IPS-11a (cell line): ENCODE measurements around the gene AMBRA1.

Source experiments
- H3K4me3 ChIP-seq: one replicate; pipeline ENCODE4 v1.5.1; 2013; ENCODE audit warnings: low read depth, low read length, control low read depth

The AMBRA1 gene

GRCh38 chr11:46413760-46414465 is 179.9 kb downstream of the AMBRA1 start:
- no peak overlapping the region for H3K4me3 ChIP-seq

DNA sequence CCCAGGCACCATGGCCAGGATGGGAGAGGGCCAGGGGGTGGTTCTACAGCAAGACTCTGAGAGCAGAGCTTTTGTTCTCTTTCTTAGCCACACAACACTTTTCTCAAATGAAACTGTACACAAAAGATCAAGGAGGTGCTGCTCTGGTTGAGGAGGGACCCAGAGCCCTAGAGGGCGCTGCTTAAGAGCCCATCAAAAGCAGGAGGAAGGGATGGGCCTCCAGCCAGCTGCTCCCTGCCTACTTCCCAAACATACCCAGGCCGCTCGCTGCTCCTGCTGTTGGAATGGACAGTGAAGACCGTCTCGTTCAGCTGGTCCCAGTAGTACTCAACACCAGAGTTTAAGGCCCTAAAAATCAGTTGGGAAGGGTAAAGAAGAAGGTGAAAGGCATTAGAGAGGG is 183.8 kb downstream of the AMBRA1 start:
- H3K4me3 ChIP-seq = no peak overlapping the region

DNA sequence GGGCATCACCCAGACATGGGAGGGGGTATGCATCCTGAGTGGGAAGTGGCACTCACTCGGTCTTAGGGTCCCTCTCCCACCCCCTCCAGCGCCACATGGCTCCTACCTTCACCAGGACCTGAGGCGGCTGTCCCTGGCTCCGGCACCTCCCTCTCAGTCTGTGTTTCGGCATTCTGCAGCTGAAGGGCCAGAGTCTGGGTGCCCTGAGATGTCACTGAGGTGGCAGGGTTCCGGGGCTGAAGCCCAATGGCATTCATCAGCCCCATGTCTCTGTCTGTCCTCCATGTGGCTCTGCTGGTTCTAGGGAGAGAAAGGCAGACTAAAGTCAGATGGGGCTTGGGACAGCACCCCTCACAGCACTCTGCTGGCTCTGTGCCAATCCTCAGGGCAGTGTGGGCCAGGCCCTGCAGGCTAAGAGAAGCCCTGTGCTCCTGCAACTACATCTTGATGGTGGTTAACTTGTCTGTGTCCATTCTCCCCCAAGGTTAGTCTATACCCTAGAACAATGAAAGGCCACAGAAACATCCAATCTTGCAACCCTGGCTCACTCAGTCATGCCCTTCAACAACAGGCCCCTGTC is 185.3 kb downstream of the AMBRA1 start:
- H3K4me3 ChIP-seq = no peak overlapping the region

GRCh38 chr11:46407635-46408034 is 186.2 kb downstream of the AMBRA1 start:
- H3K4me3 ChIP-seq = no peak overlapping the region

DNA sequence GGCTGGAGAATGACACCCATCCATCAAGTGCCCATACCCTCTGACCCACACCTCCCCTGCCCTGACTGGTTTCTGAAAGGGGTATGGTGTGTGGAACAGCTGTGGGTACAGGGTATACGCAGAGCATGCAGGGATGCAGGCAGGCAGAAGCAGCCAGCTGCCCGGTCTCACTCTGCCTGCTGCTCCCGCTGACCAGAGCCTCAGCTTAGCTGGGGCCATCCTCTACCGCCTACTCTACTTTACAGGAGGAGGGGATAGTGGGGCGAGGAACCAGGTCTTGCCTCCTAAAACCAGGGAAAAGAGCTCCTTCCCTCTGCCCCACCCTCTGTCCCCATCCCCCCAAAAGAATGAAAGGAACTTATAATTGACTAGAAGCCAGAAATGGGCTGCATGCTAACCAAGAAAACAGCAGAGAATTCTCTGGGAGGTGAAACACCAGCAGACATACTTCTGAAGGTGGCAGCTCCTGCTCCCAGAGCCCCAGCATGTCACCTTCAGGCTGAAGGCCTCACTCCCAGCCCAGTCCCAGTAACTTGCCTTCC is 189.3 kb downstream of the AMBRA1 start:
- no peak overlapping the region for H3K4me3 ChIP-seq

DNA sequence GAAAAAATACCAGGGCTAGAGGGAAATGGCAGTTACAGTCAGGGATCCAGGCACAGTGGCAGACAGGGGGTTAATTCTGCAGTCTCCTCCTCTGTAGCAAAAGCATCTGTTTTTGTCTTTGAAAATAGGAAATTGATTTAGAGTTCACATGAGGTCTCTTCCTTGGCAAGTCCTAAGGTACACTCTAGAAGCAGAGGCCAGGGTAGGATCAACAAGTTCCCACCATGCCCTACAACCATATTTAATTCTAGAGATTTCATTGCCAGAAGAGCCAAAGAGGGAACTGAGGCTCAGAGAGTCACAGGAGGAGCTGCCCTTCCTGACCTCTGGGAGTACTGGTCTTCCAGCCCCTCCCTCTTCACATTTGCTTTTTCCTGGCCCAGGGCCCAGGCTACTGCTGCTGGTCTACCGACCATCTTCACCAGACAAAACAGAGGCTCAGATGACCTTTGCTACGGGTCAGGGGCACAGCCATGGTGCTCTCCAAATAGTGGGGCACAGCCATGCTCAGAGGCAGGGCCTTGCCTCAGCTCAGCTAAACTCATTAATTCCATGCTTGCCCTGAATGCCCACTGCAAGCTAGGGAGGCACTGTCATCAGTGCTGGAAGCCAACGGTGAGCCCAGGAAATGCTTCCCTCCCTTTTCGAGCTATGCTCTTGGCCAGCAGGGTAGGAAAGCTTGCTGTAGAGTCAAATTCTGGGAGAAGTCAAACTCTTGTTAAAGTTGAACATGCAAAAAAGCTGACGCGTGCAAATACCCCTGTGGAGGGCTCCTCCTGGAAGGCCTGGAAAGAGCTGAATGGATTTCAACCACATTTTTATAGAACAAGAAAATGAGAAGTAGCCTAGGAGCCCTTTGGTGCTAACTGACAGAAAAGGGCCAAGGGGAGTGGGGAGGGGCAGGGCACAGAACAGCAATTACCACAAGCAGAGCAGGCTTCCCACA is 190.6 kb downstream of the AMBRA1 start:
- no peak overlapping the region for H3K4me3 ChIP-seq

DNA sequence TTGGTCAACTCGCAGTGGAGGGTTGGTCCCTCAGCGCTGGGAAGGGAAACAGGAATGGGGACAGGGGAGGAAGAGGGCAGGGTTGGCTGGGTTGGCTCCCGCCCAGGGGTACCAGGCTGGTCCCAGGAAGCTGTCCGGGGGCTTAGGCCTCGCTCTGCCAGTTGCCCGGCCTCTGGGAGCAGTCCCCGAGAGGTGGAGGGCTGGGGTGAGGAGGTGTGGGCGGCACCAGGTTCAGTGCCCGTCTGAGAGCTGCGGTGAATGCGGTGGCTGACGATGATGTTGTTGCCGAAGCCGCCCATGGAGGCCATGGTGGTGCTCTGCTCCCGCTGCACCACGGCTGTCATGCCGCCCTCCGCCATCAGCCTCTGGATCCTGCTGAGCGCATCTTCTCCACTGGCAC is 196.3 kb downstream of the AMBRA1 start:
- H3K4me3 ChIP-seq = no peak overlapping the region

DNA sequence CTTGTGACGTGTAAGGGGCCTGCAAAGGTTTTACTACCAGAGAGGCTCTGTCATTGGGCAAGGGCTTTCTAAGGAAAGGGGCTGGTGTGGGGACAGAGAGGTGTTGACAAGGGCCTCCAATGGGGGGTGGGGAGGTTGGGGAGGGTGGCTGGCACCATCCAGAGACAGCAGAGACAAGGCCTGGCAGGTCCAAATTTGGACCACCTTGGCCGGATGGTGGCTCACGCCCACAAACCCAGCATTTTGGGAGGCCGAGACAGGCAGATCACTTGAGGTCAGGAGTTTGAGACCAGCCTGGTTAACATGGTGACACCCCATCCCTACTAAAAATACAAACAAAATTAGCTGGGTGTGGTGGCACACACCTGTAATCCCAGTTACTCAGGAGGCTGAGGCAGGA is 200.1 kb downstream of the AMBRA1 start:
- H3K4me3 ChIP-seq = no peak overlapping the region

GRCh38 chr11:46393231-46393616 is 200.6 kb downstream of the AMBRA1 start:
- peak overlapping the region; percentile 14 for H3K4me3 ChIP-seq

DNA sequence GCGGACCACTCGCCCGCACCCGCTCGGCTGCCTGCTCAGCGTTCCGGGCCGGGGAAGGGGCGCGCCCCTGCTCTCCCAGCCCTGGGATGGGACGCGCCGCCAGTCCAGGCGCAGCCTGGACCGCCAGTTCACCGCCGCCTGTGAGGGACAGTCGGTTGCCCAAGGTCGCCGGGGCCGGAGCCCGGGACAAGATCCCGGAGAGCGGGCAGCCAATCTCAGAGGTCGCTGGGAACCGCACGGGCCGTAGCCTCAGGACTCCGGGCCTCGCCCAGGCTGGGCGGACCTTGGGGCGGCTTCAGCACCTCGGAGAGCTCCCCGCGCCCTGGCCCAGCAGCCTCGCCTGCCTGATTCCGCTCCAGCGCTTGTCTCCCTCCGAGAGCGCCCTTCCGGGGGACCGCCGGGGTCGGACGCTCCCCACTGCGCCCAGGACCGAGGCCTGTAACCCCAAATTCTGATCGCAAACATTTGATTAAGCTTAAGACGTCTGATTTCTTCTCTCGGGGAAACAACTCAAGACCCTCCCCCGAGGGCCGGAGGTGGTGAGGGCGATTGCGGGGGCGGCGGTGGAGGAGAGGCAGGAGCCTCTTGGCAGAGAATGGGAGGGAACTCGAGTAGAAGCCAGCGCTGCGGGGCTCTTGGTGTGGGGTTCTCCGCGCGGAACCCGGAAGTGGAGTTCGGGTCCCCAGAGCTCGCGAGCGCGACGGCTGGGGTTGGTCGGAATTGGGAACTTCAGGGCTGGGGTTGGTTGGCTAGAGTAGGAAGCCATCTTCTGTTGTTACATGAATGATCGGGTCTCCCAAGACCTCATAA is 201.2 kb downstream of the AMBRA1 start:
- peak overlapping the region; percentile 48 for H3K4me3 ChIP-seq

DNA sequence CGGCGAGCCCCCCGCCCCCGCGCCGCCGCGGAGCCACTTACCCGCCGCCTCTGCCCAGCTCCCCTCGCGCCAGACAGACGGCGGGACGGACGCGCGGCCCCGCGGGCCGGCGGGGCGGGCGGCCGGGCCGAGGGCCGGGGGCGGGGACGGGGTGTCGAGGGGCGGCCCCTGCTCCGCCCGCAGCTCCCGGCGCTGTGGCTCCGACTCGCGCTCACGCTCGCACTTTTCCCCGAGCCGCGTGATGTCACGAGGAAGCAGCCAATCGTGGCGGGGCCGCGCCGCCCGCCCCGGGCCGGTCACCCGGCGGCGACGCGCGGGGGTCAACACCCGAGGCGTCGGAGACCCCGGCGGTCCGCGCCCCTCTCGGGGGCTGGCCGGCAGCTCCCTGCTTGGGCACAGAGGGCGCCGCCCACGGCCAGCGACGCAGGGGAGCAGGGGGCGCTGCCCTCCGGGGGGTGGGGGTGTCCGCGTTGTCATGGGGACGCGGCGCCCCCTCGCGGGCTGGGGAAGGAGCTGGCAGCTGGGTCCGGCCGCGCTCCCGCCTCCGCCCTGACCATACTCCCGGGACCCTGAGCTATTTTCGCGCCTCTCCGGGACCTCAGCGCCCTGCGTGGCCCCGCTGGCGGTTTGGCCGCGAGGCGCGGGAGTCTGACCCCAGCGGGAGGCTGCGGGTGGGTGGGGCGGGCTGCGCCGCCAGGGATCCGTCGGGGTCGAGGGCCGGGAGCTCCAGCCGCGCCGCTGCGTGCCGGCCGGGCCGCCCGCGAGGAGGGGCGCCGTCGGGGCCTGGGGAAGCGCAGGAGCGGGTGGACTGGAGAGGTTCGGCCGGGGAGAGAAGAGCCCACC is 202.0 kb downstream of the AMBRA1 start, which contains the start of gene CHRM4:
TSS of gene CHRM4 (minus strand) at position 199 of the 843 bp plus-strand sequence. CDS start 5,219 bp downstream, outside the sequence.
- peak within 1 kb of the TSS; percentile 48 for H3K4me3 ChIP-seq

- peak overlapping the region; percentile 20 for H3K4me3 ChIP-seq
Observed at GRCh38 chr11:46391186-46391577, 202.6 kb downstream of the AMBRA1 start.

GRCh38 chr11:46390331-46391171 is 203.3 kb downstream of the AMBRA1 start:
- no peak overlapping the region for H3K4me3 ChIP-seq

GRCh38 chr11:46389450-46390330 is 204.1 kb downstream of the AMBRA1 start:
- H3K4me3 ChIP-seq = peak overlapping the region; percentile 43

GRCh38 chr11:46388619-46389449 is 205.0 kb downstream of the AMBRA1 start:
- H3K4me3 ChIP-seq = no peak overlapping the region

GRCh38 chr11:46387919-46388618 is 205.8 kb downstream of the AMBRA1 start:
- no peak overlapping the region for H3K4me3 ChIP-seq
